Ectodermal cell (in vitro differentiated cells): ENCODE results near the gene TSPAN10. TPM values are rescaled to one million over a fixed set of nuclear protein-coding genes. Genes with fewer than 3 reads are reported as not detected.

Source experiments
- H3K27ac ChIP-seq: 2 replicates; pipeline ENCODE4 v1.7.0; 2013; ENCODE audit warnings: mild to moderate bottlenecking, low read depth, low read length; ENCODE audit not compliant: insufficient read depth, poor library complexity, severe bottlenecking
- H3K27me3 ChIP-seq: 2 replicates; pipeline ENCODE4 v1.7.0; 2013; ENCODE audit warnings: mild to moderate bottlenecking, low read length; ENCODE audit not compliant: insufficient read depth, control insufficient read depth, poor library complexity, severe bottlenecking
- H3K36me3 ChIP-seq: one replicate; pipeline ENCODE4 v1.7.0; 2013; ENCODE audit warnings: low read length; ENCODE audit not compliant: control insufficient read depth, insufficient read depth
- H3K4me1 ChIP-seq: one replicate; pipeline ENCODE4 v1.7.0; 2013; ENCODE audit warnings: low read length; ENCODE audit not compliant: control insufficient read depth, insufficient read depth
- H3K4me3 ChIP-seq: 2 replicates; pipeline ENCODE4 v1.7.0; 2013; ENCODE audit warnings: low read depth, low read length, control low read depth; ENCODE audit not compliant: insufficient read depth
- H3K9me3 ChIP-seq: 2 replicates; pipeline ENCODE4 v1.7.0; 2013; ENCODE audit warnings: mild to moderate bottlenecking, low read length, moderate library complexity; ENCODE audit not compliant: control insufficient read depth
- WGBS, 2 experiments: methylation state at CpG; one replicate each; pipeline ENCODE4 v1.1.7; 2013; ENCODE audit warnings: missing lambda C conversion rate in 2 of 2; 5-methylcytosine and 5-hydroxymethylcytosine counted together
- polyA plus RNA-seq, 4 experiments: library from polyadenylated mRNA; stranded (reverse); fragments of 50-300 nt; gene quantifications; one replicate each; pipeline ENCODE4 v1.2.3, GENCODE V29; 2013

The TSPAN10 gene
- 3.7 TPM for polyA plus RNA-seq (2013, experiment 1 of 4)
- polyA plus RNA-seq (2013, experiment 2 of 4), result 4.8 TPM
- 3.7 TPM for polyA plus RNA-seq (2013, experiment 3 of 4)
- polyA plus RNA-seq (2013, experiment 4 of 4), result 4.3 TPM

- Histone ChIP-seq H3K27ac (peak within 1 kb of the TSS; percentile 79), H3K36me3 (no peaks in the 10 kb centered on the region), H3K4me1 (peaks cover 7% of the 10 kb centered on the region), H3K4me3 (peak within 1 kb of the TSS; percentile 97), H3K27me3 (no peaks in the 10 kb centered on the region), H3K9me3 (no peaks in the 10 kb centered on the region)
- WGBS, 2 experiments, result 0% methylated on average over 77 of the region's 77 CpGs
These were observed at the start of gene TSPAN10, which contains the start of gene NPLOC4 for GRCh38 chr17:81636505-81637288. Gene TSPAN10 (plus strand): TSS chr17:81637196. CDS start chr17:81642413, 5,217 bp downstream. Gene NPLOC4 (minus strand): TSS chr17:81637112. CDS start chr17:81636930, 182 bp downstream.

DNA sequence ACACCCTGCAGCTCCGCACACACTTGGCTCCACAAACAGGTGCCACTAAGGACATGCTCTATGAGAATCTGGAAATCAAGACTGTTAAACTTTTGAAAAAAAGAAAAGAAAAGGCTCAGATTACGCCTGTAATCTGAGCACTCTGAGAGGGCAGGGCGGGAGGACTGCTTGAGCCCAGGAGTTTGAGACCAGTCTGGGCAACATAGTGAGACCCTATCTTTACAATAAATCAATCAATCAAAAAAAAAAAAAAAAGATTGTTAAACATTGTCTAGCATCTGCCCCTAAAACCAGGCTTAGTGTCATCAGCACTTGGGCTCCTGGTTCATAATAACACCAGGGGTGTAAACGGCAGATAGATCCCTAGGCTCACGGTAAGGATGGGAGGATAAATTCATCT is 47.4 kb upstream of the TSPAN10 start:
- WGBS, 2 experiments, result 94 to 95% methylated on average over 5 of the region's 5 CpGs
- Histone ChIP-seq H3K4me1 (no peaks in the 10 kb centered on the region), H3K36me3 (peaks cover 47% of the 10 kb centered on the region), H3K27ac (no peak overlapping the region), H3K27me3 (no peaks in the 10 kb centered on the region), H3K9me3 (no peaks in the 10 kb centered on the region), H3K4me3 (no peak overlapping the region)

DNA sequence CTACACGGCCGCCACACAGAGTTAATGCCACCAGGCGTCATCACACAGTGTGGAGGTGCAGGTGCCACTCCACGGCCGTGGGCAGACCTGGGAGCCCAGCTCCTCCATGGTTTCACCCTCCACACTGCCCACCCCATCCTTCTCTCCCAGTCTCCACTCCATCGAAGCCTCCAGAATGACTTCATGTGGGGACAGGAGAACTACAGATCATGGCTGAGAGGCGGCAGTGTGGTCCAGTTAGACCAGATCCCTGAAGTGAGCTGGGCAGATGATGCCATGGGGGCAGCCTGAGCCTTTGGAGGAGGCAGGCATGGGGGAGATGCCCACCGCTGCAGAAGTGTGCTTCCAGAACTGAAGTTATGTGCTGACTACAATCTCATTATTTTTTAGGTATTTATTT is 46.9 kb upstream of the TSPAN10 start:
- H3K27ac ChIP-seq, result no peak overlapping the region
- 96 to 97% methylated on average over 8 of the region's 8 CpGs for WGBS, 2 experiments
- peaks cover 47% of the 10 kb centered on the region for H3K36me3 ChIP-seq

DNA sequence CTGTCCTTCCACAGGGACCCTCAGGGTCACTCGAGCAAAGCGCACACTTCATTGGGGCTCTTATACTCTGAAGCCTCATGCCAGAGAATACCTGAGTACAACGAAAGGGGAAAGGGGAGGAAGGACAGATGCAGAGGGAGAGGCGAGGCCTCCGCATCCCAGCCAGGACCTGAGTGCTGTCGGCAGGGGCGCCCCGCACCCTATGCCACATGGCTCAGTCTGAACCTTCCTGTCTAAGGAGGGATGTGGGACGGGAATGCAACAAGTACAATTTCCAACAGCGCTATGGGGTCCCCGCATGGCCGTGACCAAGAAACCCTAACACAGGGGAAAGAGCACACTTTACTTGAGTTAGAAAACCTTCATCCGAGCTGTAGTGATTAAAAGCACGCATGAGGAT is 45.0 kb upstream of the TSPAN10 start:
- Histone ChIP-seq H3K9me3 (no peaks in the 10 kb centered on the region), H3K27me3 (no peaks in the 10 kb centered on the region), H3K4me1 (no peaks in the 10 kb centered on the region), H3K4me3 (no peak overlapping the region), H3K27ac (no peak overlapping the region), H3K36me3 (peaks cover 38% of the 10 kb centered on the region)
- 96% methylated on average over 14 of the region's 14 CpGs for WGBS, 2 experiments

More for the DNA sequence above, 46.9 kb upstream of the TSPAN10 start:
- no peaks in the 10 kb centered on the region for H3K9me3 ChIP-seq
- no peaks in the 10 kb centered on the region for H3K27me3 ChIP-seq
- H3K4me3 ChIP-seq, result no peak overlapping the region
- H3K4me1 ChIP-seq, result no peaks in the 10 kb centered on the region

DNA sequence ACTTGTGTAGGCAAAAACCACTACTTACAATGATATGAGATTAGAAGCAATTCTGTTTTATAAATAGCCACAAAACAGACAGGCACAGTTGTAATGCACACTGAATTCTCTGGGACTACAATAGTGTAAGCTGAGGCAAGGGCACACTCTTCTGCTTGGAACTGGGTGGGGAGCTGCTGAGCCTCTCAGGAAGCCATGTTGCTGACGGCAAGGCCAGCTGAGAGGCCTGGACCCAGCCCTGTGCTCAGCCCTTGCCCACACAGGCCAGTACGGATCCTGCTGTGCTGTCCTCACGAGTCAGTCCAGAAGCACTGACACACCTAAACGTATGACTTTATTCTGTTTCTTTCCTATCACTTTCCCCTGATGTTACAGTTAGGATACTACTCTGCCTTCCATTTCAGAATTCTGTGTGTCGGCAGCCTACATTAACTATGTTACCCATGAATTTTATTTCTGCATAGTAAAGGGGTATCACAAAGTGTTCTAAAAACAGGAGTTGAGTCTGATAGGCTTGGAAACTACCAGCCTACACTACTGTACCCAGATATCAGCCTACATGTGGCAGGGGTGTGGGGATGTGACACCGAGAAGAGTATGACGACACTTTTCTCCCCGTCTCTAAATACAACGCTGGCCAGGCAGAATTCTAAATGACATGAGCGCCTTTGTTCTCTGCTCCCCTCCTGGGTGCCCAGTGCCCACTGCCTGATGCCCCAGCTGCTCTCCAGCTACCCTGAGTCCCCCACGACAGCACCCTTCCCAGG is 43.7 kb upstream of the TSPAN10 start:
- Histone ChIP-seq H3K27me3 (no peaks in the 10 kb centered on the region), H3K4me3 (no peak overlapping the region), H3K27ac (no peak overlapping the region), H3K4me1 (no peaks in the 10 kb centered on the region), H3K36me3 (peaks cover 35% of the 10 kb centered on the region), H3K9me3 (no peaks in the 10 kb centered on the region)
- 94 to 95% methylated on average over 10 to 11 of the region's 11 CpGs for WGBS, 2 experiments

DNA sequence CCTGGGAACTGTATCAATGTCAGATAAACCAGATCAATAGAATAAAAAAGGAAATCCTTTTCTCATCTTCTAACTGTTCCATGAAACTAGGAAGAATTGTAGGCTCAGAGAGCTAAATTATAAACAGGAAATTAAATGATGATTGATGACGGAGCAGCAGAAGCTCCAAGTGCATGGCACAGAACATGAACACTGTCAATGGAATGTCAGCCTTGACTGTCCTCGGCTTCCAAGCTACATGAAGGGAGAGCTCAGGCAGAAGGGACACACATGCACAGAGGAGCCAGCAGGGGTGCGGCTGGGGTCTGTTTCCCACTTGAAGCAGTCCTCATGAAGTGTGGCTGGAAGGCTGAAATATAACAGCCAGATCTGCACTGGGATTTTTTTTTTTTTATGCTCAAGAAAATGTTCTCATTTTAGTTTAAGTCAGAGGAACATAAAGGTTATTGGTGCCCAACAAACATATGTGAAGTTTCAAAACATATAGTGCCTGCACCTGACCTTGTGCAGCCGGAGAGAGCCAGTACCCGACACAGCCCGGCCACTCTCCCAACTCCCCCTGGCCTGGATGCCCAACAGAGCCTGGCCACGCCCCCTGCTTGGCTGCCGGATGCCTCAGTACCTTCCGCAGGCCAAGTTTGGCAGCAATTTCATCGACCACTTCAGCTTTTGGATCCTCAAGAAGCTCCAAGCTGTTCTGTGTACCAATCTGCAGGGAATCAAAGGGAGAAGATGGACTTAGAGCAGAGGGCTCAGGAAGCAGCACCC is 37.1 kb upstream of the TSPAN10 start:
- no peaks in the 10 kb centered on the region for H3K9me3 ChIP-seq
- no peaks in the 10 kb centered on the region for H3K27me3 ChIP-seq
- WGBS, 2 experiments, result 93 to 94% methylated on average over 10 of the region's 10 CpGs
- H3K27ac ChIP-seq, result no peak overlapping the region
- H3K4me1 ChIP-seq, result no peaks in the 10 kb centered on the region
- peaks cover 24% of the 10 kb centered on the region for H3K36me3 ChIP-seq
- H3K4me3 ChIP-seq, result no peak overlapping the region

DNA sequence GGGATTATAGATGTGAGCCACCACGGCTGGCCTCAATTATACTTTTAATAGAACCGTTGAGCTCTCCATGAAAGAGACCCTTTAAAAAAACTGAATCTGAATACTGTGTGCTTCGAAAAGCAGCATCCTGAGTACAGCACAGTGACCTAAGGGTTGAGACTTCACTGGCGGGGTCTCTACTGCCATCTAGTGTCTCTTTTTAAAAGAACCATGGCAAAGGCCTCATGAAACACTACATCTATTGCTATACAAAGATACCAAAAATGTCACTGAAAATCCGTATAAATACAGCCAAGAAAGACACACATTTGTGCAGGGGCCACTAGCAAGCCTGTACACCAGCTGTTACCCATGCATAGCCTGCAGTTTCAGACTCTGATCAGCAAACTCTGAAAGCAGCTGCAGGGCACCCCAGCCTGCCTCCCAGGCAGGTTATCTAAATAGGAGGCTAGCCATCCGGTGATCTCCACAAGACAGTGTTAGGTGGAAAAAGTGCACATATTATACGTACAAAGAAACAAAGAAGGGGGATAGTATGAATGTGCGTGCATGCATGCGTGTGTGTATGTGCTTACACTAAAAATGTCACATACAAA is 35.4 kb upstream of the TSPAN10 start:
- no peak overlapping the region for H3K27ac ChIP-seq
- no peak overlapping the region for H3K4me3 ChIP-seq
- no peaks in the 10 kb centered on the region for H3K9me3 ChIP-seq
- H3K4me1 ChIP-seq, result no peaks in the 10 kb centered on the region
- WGBS, 2 experiments, result 67 to 79% methylated on average over 8 to 9 of the region's 9 CpGs
- H3K27me3 ChIP-seq, result no peaks in the 10 kb centered on the region
- H3K36me3 ChIP-seq, result peaks cover 28% of the 10 kb centered on the region

DNA sequence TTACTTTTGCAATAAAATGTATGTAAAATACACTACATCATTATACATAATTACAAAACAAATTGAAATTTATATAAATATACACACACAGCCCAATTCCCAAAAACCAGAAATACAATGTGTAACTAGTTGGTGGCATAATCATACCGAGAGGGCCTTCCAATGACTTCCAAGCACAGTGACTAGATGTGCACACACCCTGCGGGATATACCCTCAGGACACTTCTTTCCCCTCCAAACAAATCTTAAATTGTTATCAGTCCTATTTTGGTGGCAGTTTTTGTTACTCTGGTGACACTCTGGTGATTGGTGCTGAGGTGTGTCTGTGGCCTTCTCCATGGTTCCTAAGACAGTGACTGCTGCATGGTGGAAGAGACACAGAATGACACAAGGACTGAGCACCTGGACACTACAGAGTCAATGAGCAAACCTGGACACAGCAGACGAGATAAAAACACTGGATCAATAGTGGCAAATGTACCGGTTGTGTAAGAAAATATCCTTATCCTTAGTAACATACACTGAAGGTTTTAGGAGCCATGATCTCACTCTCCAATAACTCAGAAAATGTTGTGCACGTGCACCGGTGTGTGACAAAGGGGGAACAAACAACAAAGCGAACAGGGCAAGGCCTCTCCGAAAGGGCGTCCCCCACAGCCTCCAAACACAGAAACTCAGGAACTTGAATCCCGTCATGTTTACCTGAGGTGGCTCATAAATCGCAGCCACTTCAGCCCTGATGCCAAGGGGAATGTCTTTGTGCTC is 33.0 kb upstream of the TSPAN10 start:
- Histone ChIP-seq H3K4me1 (no peaks in the 10 kb centered on the region), H3K4me3 (no peak overlapping the region), H3K27ac (no peak overlapping the region), H3K27me3 (no peaks in the 10 kb centered on the region), H3K36me3 (peaks cover 34% of the 10 kb centered on the region), H3K9me3 (no peaks in the 10 kb centered on the region)
- WGBS, 2 experiments, result 96% methylated on average over 11 of the region's 11 CpGs

GRCh38 chr17:81607431-81607830 is 29.6 kb upstream of the TSPAN10 start:
- Histone ChIP-seq H3K27me3 (no peaks in the 10 kb centered on the region), H3K4me3 (no peak overlapping the region), H3K4me1 (no peaks in the 10 kb centered on the region), H3K27ac (no peak overlapping the region), H3K9me3 (no peaks in the 10 kb centered on the region), H3K36me3 (peaks cover 47% of the 10 kb centered on the region)
- WGBS, 2 experiments, result 93 to 98% methylated on average over 5 to 6 of the region's 6 CpGs
